HG03354 (cell line): ENCODE data around the gene APH1B.

Experiments
- ATAC-seq: cut with Tn5 transposase; IDR thresholded peaks from one replicate; pipeline ENCODE4 v1.9.1; 2021; ENCODE audit warnings: mild to moderate bottlenecking; ENCODE audit not compliant: unreplicated experiment, poor library complexity, severe bottlenecking

Gene APH1B

DNA sequence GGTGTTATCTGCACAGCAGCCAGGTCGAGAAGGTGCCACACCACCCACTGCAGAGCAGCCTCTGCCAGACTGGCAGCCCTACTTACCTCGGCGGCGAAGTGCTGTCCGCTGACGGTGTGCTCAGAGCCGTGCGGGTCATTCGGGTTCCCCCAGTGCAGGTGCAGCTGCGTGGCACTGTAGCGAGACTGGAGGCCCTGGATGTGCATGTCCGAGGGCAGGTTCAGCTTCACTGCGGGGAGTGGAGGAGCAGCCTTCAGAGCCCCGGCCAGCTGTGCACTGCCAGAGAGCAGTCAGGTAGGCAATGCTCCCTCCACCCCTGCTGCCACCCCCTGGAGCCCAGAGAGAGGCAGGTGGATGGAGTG lies 68.0 kb downstream of the APH1B start:
- ATAC-seq, result no peak

DNA sequence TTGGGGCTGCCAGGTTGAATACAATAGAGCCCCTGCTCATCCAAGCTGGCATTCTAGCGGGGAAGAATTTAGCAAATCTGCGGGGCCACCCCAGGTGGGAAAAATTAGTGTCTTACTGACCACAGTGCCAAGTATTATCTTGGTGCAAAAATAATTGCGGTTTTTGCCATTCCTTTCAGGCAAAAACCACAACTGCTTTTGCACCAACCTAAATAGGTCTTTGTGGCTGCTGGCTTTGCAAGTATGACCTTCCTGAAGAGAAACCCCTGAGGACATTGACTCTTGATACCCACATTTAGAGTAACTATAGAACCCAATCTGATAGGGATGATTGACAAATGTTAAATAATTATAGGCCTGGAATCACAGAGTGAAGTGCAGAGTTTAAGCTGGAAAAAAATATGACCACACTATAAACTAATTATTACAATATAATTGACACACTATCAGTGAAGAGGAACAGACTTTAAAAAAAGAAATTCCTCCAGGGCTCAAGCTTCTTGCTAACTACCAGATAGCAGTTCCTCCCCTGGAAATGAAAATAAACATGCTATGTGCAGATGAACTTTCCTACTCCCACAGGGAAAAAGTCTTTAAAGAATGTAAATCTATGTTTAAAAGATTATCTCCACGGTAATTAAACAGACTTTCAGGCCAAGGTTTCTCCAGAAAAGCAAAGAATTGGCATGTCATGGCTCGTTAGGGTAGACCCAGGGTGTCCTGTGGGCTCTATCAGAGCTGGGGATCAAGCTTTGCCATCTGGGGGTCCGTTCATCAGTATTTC lies 69.9 kb downstream of the APH1B start:
- no peak for ATAC-seq

DNA sequence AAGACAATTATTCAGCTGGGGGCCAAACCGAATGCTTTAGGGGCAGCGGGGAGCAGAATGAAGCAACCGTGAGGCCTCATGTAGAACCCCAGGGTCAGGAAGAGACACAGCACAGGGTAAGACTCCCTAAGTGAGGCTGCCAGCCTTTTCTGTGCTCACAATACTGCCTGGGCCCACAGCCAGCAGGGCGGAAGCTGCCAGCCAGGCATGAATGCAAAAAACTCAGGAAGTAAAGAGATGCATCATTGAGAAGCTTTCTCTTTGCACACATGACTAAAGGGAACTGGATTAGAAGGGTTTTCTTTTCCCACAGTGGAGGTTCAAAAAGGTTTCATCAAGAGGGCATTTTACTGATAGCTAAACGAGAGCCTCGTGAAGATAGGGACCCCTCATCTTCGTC lies 71.0 kb downstream of the APH1B start:
- ATAC-seq, result no peak

DNA sequence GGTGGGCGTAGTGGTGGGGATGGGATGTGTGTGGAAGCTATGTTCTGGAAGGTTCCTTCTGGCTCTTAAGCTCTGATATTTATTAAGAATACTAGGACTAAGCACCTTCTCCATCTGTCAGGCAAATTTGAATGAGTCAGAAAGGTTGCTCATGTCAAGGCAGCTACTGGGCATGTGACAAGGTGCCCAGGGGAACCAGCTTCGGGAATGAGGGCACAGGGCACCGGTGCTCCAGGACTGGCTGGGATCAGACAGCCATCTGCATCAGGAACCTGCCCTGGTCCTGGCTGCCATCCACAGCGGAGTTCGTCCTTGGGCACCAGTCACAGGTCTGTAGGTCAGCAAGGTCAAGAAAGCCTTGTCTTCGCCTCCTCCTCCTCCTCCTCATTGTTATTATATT lies 71.8 kb downstream of the APH1B start:
- ATAC-seq, result no peak

DNA sequence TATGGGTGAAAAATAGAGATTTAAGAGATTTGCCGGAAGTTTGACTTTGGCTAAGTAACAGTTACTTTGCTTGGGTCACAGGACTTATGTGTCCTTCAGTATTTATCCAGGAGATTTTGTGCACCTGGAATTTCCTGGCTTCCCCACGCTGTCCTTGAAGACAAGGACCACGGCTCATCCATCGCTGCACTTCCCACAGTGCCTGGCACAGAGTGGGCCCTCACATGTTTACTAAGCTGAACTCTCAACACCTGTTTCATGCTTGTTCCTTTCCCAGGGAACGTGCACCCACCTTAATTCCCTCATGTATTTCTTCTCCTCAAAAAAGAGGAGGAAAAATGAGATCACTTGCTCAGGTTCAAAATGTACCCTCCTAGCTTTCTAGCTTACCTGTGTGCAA lies 72.2 kb downstream of the APH1B start:
- no peak for ATAC-seq

DNA sequence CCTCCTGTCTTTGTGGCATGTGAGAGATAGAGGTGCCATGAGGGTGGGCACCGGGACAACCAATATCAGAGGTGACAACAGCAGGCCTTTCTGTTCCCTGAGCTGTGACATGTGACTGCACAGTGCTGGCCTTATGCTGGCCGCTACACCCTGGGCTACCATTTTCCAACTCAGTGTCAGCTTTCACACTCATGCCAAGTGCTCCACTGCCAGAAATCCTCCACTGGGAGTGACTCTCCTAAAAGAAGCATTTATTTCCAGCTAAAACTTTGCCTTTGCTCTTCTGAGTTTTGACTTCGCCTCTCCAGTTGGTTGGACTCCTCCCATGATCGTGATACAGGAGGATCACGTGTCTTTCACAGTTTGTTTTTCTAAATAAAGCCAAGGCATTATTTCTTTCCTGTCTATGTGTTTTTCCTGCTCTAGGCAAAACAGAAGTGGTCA lies 72.8 kb downstream of the APH1B start:
- no peak for ATAC-seq

DNA sequence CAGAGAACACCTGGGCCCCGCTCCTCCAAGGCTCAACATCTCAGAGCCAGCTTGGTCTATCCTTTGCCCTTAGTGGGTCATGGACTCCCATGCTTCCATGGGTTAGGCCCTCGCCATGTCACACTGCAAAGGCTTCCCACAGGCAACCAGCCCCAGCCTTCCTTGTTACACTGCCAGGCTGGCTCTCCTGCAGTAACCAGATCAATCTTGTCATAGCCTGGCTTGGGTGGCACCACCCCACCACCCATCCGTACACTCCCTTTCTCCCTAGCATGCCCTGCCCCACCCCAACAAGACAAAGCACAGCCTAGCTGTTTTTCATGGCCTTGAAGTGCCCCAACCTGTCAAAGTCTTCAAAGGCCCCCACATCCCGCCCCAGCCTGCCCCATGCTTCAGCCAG lies 73.8 kb downstream of the APH1B start:
- no peak for ATAC-seq

DNA sequence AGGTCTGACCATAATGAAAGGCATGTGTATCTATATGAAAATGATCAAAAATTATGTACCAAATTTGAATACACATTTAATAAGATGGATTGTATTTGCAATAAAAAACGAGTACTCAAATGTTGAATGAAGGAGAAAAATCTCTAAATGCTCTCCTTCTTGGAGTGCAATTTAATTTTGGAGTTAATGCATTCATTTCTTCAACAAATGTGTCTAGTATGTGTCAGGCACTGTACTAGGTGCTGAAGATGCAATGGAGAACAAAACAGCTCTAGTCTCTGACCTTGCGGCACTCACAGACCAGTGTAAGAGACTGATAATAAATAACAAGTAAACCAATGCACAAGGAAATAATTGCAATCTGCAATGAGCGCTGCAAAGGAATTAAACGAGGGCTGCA lies 75.4 kb downstream of the APH1B start:
- no peak for ATAC-seq

DNA sequence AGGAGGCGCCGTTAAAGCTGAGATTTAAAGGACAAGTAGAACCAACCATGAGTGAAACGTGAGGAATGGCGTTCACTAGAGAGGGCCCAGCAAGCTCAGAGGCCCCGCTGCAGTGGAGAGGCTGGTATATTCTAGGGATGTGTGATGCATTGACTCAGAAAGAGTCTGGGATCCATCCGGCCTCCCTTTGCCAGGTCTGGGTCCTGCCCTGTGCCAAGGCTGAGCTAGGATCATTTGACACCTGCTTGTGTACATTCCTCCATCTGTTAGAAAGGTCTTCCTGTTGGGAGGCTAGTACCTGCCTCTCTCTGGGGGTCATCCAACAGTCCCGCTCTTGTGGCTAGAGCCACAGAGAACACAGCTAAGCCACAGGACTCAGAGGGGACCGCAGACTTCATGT lies 75.9 kb downstream of the APH1B start:
- ATAC-seq, result no peak

DNA sequence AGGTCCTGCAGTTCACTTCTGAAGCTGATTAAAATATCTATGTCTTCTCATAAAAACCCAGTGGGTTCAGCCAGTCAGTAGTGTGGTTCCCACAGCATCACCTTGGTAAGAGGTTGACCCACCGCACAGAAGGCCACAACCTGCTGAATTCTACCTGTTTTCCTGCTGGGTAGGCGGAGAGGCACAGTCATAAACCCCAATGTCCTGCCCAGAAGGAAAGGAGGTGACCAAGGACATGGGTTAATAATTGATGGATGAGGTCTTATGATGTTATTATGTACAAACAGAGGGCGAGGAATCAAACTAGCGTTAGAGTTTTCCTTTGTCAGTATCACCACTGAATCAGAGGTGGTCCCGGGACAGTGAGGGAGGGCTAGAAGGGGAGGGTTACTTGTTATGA lies 76.5 kb downstream of the APH1B start:
- no peak for ATAC-seq

DNA sequence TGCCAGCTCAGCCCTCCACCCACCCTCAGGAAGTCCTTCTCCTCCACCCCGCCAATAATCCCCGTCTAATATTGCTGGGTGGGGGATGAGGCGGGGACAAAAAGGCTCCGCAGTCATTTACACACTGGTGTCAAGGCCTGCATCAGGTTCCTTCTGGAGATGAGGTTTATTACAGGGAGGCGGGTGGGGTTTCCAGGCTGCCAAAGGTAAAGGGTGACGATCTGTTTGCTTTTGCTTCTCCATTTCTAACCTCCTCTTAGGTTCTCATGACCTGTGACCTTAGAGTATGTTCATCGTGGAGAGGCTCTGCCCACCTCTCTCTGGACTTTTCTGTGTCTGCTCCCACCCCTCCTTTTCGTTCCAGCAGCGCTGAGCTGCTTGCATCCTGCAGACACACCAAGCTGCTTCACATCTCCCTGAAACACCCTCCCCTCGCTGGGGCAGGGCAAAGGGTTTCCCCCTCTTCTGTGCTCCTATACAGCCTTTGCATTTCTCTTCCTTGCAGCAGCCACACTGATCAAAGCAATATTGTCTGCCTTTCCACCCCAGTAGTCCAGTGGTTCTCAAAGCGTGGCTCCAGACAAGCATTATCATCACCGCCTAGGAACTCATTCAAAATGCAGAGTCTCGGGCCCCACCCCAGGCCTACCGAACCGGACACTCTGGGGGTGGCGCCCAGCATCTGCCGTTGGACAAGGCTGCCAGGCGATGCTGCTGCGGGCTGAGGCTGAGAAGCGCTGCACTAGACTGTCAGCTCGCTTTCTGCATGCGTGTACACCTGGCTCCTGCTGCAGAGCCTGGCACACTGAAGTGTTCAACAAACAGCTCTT lies 77.6 kb downstream of the APH1B start:
- no peak for ATAC-seq

DNA sequence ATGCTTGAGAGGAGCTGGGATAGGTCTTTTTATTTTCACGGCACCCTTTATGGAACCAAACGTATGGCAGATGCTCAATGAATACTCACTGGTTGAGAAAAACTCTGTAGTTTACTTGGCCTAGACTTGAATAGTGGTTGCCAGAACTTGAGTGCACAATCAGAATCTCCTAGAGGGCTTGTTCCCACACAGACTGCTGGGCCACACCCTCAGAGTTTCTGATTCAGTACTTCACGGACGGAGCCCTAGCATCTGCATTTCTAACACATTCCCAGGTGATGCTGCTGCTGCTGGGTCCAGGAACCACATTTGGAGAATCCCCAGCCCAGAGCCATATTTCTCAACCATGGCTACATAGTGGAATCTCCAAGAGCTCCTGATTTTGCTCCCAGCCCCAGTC lies 79.7 kb downstream of the APH1B start:
- no peak for ATAC-seq

DNA sequence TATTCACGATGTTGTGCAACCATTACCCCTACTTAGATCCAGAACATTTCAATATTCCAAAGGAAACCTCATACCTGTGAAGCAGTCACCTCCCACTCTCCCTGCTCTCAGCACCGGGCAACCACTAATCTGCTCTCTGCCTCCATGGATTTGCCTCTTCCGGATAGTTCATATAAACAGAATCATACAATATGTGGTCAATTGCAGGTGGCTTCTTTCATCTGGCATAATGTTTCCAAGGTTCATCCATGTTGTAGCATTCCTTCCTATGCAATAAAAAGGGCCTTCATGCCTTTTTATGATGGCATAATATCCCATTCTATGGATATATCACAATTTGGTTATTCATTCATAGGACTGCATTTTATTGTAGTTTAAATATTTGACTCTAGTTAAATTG lies 80.3 kb downstream of the APH1B start:
- ATAC-seq, result no peak

DNA sequence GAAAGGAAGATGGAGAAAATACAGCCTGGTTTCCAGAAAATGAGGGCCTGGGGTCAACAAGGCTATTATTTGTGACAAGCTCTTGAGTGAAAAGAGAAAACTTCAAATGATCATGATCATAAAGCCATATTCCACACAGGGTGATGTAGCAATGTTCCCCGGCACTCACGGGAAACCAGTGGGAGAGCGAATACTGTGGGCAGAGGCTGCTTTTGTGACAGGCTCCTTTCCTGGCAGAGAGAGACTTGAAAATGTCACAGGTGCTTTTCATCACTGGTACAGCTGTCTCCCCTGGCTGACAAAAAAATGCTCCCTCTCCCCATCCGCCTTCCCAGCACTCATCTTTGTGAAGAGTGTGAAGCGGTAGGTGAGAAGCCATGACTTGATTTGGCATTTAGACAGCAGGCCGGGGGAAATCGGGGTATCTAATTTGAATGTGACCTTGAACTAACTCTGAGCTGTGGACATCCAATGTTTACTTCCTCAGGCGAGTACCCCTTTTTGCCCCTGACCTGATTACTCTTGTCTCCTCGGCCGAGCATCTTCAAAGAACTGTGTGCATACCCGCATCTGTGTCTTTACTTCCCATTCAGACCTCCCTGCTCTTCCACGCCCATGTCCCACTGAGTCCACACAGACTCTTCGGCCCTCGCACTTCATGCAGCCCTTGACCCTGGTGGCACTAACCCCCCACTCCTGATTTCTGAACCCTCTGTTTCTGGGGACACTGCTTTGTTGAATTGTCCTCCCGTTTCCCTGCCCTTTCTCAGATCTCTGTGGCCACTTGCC lies 81.0 kb downstream of the APH1B start:
- ATAC-seq, result no peak
